H9 (cell line): Measurements from ENCODE around the gene TMSB4X. TPM values are rescaled to one million over a fixed set of nuclear protein-coding genes. Genes with fewer than 3 reads are reported as not detected.

Source experiments
- DNase-seq: peaks from one replicate; pipeline ENCODE4 v3.0.0-alpha.2; 2017
- H2AFZ ChIP-seq: one replicate; pipeline ENCODE4 v1.6.1; 2013; ENCODE audit warnings: mild to moderate bottlenecking, low read length, control low read depth, moderate library complexity
- H2AK5ac ChIP-seq: 2 replicates; pipeline ENCODE4 v1.6.1; 2013; ENCODE audit warnings: low read length, control low read depth, mixed read lengths; ENCODE audit not compliant: insufficient read length
- H2BK120ac ChIP-seq: one replicate; pipeline ENCODE4 v1.6.1; 2013; ENCODE audit warnings: low read depth, mild to moderate bottlenecking, low read length, control low read depth, inconsistent platforms; ENCODE audit not compliant: poor library complexity, severe bottlenecking
- H2BK12ac ChIP-seq: 2 replicates; pipeline ENCODE4 v1.6.1; 2013; ENCODE audit warnings: low read length, control low read depth, mixed read lengths, low read depth; ENCODE audit not compliant: insufficient read length
- H2BK15ac ChIP-seq: 2 replicates; pipeline ENCODE4 v1.6.1; 2013; ENCODE audit warnings: low read depth, low read length, control low read depth
- H2BK20ac ChIP-seq: one replicate; pipeline ENCODE4 v1.6.1; 2013; ENCODE audit warnings: low read depth, mild to moderate bottlenecking, low read length, control low read depth, inconsistent platforms; ENCODE audit not compliant: poor library complexity, severe bottlenecking
- H2BK5ac ChIP-seq: 2 replicates; pipeline ENCODE4 v1.6.1; 2013; ENCODE audit warnings: low read length, control low read depth, mixed read lengths; ENCODE audit not compliant: insufficient read length
- H3K14ac ChIP-seq: 2 replicates; pipeline ENCODE4 v1.6.1; 2013; ENCODE audit warnings: low read length, control low read depth; ENCODE audit not compliant: insufficient read depth
- H3K18ac ChIP-seq: 2 replicates; pipeline ENCODE4 v1.6.1; 2013; ENCODE audit warnings: low read depth, mild to moderate bottlenecking, mixed read lengths, low read length, control low read depth; ENCODE audit not compliant: insufficient read length
- H3K23ac ChIP-seq: 2 replicates; pipeline ENCODE4 v1.6.1; 2013; ENCODE audit warnings: low read length, control low read depth, mixed read lengths, low read depth; ENCODE audit not compliant: insufficient read length
- H3K23me2 ChIP-seq: 2 replicates; pipeline ENCODE4 v1.6.1; 2013; ENCODE audit warnings: low read depth, mild to moderate bottlenecking, mixed read lengths, low read length, control low read depth; ENCODE audit not compliant: insufficient read length, poor library complexity, severe bottlenecking
- H3K27ac ChIP-seq: 2 replicates; pipeline ENCODE4 v1.5.1; 2013; ENCODE audit warnings: low read length, control low read depth, mixed read lengths, low read depth; ENCODE audit not compliant: insufficient read length
- H3K27me3 ChIP-seq: 2 replicates; pipeline ENCODE4 v1.6.1; 2013; ENCODE audit warnings: low read length, control low read depth, inconsistent platforms; ENCODE audit not compliant: insufficient read depth
- H3K4ac ChIP-seq: 2 replicates; pipeline ENCODE4 v1.6.1; 2013; ENCODE audit warnings: low read depth, mild to moderate bottlenecking, control low read depth, inconsistent platforms, low read length, moderate library complexity
- H3K4me1 ChIP-seq: 2 replicates; pipeline ENCODE4 v1.6.1; 2013; ENCODE audit warnings: low read length, control low read depth, inconsistent platforms; ENCODE audit not compliant: insufficient read depth
- H3K4me2 ChIP-seq: 2 replicates; pipeline ENCODE4 v1.6.1; 2013; ENCODE audit warnings: low read length, control low read depth, mixed read lengths; ENCODE audit not compliant: insufficient read length, insufficient read depth
- H3K56ac ChIP-seq: 2 replicates; pipeline ENCODE4 v1.6.1; 2013; ENCODE audit warnings: low read depth, mild to moderate bottlenecking, mixed read lengths, low read length, control low read depth; ENCODE audit not compliant: insufficient read length
- H3K79me1 ChIP-seq: 2 replicates; pipeline ENCODE4 v1.6.1; 2013; ENCODE audit warnings: low read depth, mild to moderate bottlenecking, moderate library complexity, low read length, control low read depth, inconsistent platforms; ENCODE audit not compliant: insufficient read depth, poor library complexity, severe bottlenecking
- H3K79me2 ChIP-seq: 2 replicates; pipeline ENCODE4 v1.6.1; 2013; ENCODE audit warnings: low read length, control low read depth, inconsistent platforms; ENCODE audit not compliant: insufficient read depth
- H3K9ac ChIP-seq: 2 replicates; pipeline ENCODE4 v1.6.1; 2013; ENCODE audit warnings: low read length, control low read depth, mixed read lengths; ENCODE audit not compliant: insufficient read length; ENCODE audit errors: extremely low read depth
- H3K9me3 ChIP-seq: one replicate; pipeline ENCODE4 v1.6.1; 2013; ENCODE audit warnings: low read depth, low read length, inconsistent platforms; ENCODE audit not compliant: control insufficient read depth
- H3T11ph ChIP-seq: one replicate; pipeline ENCODE4 v1.6.1; 2013; ENCODE audit warnings: mild to moderate bottlenecking, low read length, control low read depth, inconsistent platforms
- H4K20me1 ChIP-seq: one replicate; pipeline ENCODE4 v1.6.1; 2013; ENCODE audit not compliant: control insufficient read depth, insufficient read length, insufficient read depth
- H4K5ac ChIP-seq: 2 replicates; pipeline ENCODE4 v1.6.1; 2013; ENCODE audit warnings: low read depth, mild to moderate bottlenecking, mixed read lengths, low read length, control low read depth; ENCODE audit not compliant: insufficient read length
- H4K8ac ChIP-seq: replicated peaks from 2 replicates; pipeline ENCODE4 v1.6.1; 2013; ENCODE audit warnings: low read length, control low read depth, mixed read lengths, low read depth; ENCODE audit not compliant: insufficient read length
- H4K91ac ChIP-seq: 2 replicates; pipeline ENCODE4 v1.6.1; 2013; ENCODE audit warnings: low read depth, mild to moderate bottlenecking, moderate library complexity, mixed read lengths, low read length, control low read depth; ENCODE audit not compliant: insufficient read length
- H3K27ac Mint-ChIP-seq, 3 experiments: 2 replicates in 2 of 3; 3 replicates in 1 of 3; pipeline ENCODE4 v1.8.0; 2020 to 2021; ENCODE audit warnings: mixed read lengths in 3 of 3, mild to moderate bottlenecking in 1 of 3, moderate library complexity in 1 of 3
- H3K27me3 Mint-ChIP-seq: 2 replicates; pipeline ENCODE4 v1.8.0; 2021; ENCODE audit warnings: low read depth, mild to moderate bottlenecking, moderate library complexity, mixed read lengths
- H3K36me3 Mint-ChIP-seq, 3 experiments: 2 replicates in 2 of 3; 3 replicates in 1 of 3; pipeline ENCODE4 v1.8.0; 2020 to 2021; ENCODE audit warnings: low read depth in 3 of 3, mixed read lengths in 3 of 3; ENCODE audit not compliant: insufficient read depth in 1 of 3
- H3K4me1 Mint-ChIP-seq, 2 experiments: 2 replicates each; pipeline ENCODE4 v1.8.0; 2020; ENCODE audit warnings: mixed read lengths in 2 of 2
- H3K4me3 Mint-ChIP-seq, 2 experiments: 2 replicates in 1 of 2; 3 replicates in 1 of 2; pipeline ENCODE4 v1.8.0; 2020 to 2021; ENCODE audit warnings: mild to moderate bottlenecking in 2 of 2, mixed read lengths in 2 of 2, moderate library complexity in 1 of 2
- H3K9me3 Mint-ChIP-seq, 2 experiments: 2 replicates in 1 of 2; 3 replicates in 1 of 2; pipeline ENCODE4 v1.8.0; 2020; ENCODE audit warnings: mild to moderate bottlenecking in 2 of 2, mixed read lengths in 2 of 2, moderate library complexity in 1 of 2
- CTCF ChIP-seq: fragments of 200-600 bp; sonication (generic); conservative IDR thresholded peaks from 3 replicates; pipeline ENCODE4 v1.8.0; 2021; ENCODE audit warnings: antibody characterized with exemption, mild to moderate bottlenecking
- WGBS: extraction: QIAGEN DNeasy Blood & Tissue Kit; methylation state at CpG from one replicate; pipeline ENCODE4 v1.1.7; 2013; ENCODE audit warnings: missing lambda C conversion rate, low lambda C conversion rate, mixed read lengths; ENCODE audit not compliant: insufficient read length; ENCODE audit errors: extremely low coverage; 5-methylcytosine and 5-hydroxymethylcytosine counted together
- total RNA-seq: library from RNA; stranded (reverse); gene quantifications from 2 replicates; pipeline ENCODE4 v1.2.1, GENCODE V29; 2021

Gene TMSB4X
- total RNA-seq, 1 experiment from 2014 or later = 2,733 TPM

GRCh38 chrX:13023979-13024378 is 49.1 kb downstream of the TMSB4X start:
- WGBS = no CpG with 5 or more reads among the region's 4 CpGs
- Histone ChIP-seq H2BK12ac (no peak overlapping the region), H3K27ac (no peak overlapping the region), H4K8ac (no peak overlapping the region), H4K20me1 (no peaks in the 10 kb centered on the region), H2BK5ac (no peak overlapping the region), H2AFZ (no peak overlapping the region), H2BK120ac (no peak overlapping the region), H3K56ac (no peak overlapping the region), H3K79me2 (no peaks in the 10 kb centered on the region), H3K79me1 (no peaks in the 10 kb centered on the region), H2BK15ac (no peak overlapping the region), H3K27me3 (no peaks in the 10 kb centered on the region), H3K9ac (no peak overlapping the region), H2AK5ac (no peak overlapping the region), H3K4me1 (peaks cover 4% of the 10 kb centered on the region; the same call in 1 of the 2 replicates), H3K4ac (no peak overlapping the region), H3K9me3 (peaks cover 5% of the 10 kb centered on the region), H3K4me2 (no peak overlapping the region), H2BK20ac (no peak overlapping the region), H3T11ph (no peak overlapping the region), H3K23me2 (no peaks in the 10 kb centered on the region), H4K5ac (no peak overlapping the region), H4K91ac (no peak overlapping the region), H3K23ac (no peak overlapping the region), H3K14ac (no peak overlapping the region), H3K18ac (no peak overlapping the region)
- Mint-ChIP-seq H3K27ac (no peak overlapping the region), H3K4me1 (peaks cover 15 to 23% of the 10 kb centered on the region in 2 experiments), H3K36me3 (peaks cover 0 to 3% (median 0%) of the 10 kb centered on the region in 3 experiments; a peak in 1 of 7 replicates), H3K9me3 (peaks cover 56 to 63% of the 10 kb centered on the region in 2 experiments), H3K4me3 (no peak overlapping the region), H3K27me3 (no peaks in the 10 kb centered on the region)
- DNase-seq = no peak
- no peak for TF ChIP-seq CTCF
